ENCODE data around the gene CD38. TPM values are rescaled to one million over a fixed set of nuclear protein-coding genes. Genes with fewer than 3 reads are reported as not detected.

The CD38 gene
- total RNA-seq, 4 donors from 2014 or later = 2.7 to 7.5 (median 3.4) TPM; not detected in 1

GRCh38 chr4:15736514-15737050, 41.5 kb upstream of the CD38 start:
- H3K4me1 ChIP-seq = no peaks in the 10 kb centered on the region
- no peaks in the 10 kb centered on the region for H3K36me3 ChIP-seq
- TF ChIP-seq EP300 (IDR thresholded peaks at IDR 0.05; ENCODE audit: low read depth) (no peak), CTCF (IDR thresholded peaks at IDR 0.05) (no peak), POLR2A (IDR thresholded peaks at IDR 0.05) (no peak), POLR2AphosphoS5 (IDR thresholded peaks at IDR 0.05) (no peak)
- H3K27ac ChIP-seq = no peak overlapping the region
- intact Hi-C loops (cut with DNase I; ENCODE audit: low total_unique reads) = no loop called here
- 69 to 100% methylated on average over 1 to 4 of the region's 4 CpGs for WGBS, 2 donors (ENCODE audit: low coverage in 1 of 2)
- H3K9me3 ChIP-seq = no peaks in the 10 kb centered on the region
- DNase-seq = no peak
- no peaks in the 10 kb centered on the region for H3K27me3 ChIP-seq
- in situ Hi-C loops (cut with MboI; ENCODE audit: low pct_ligation_motif_present in 1 of 4, low pct_unique_long_range_greater_than_20kb in 1 of 4, low sequenced_read_pairs in 3 of 4) = loop anchor here in 1 of 4 donors (10.0 to 25.0 kb wide), 2 partner anchors 126 to 228 kb away; partner anchors contain the start of gene FGFBP2
- no peak overlapping the region for H3K4me3 ChIP-seq

GRCh38 chr4:15737255-15737654, 40.9 kb upstream of the CD38 start:
- no peak for TF ChIP-seq EP300 (IDR thresholded peaks at IDR 0.05; ENCODE audit: low read depth)
- TF ChIP-seq POLR2AphosphoS5 (IDR thresholded peaks at IDR 0.05) = no peak
- TF ChIP-seq CTCF (IDR thresholded peaks at IDR 0.05) = no peak
- TF ChIP-seq POLR2A (IDR thresholded peaks at IDR 0.05) = no peak
- Histone ChIP-seq H3K27ac (no peak overlapping the region), H3K9me3 (peaks cover 0 to 4% of the 10 kb centered on the region in 2 donors), H3K4me1 (no peaks in the 10 kb centered on the region), H3K4me3 (no peak overlapping the region), H3K27me3 (no peaks in the 10 kb centered on the region), H3K36me3 (no peaks in the 10 kb centered on the region)
- peak; percentile 24 for DNase-seq
- intact Hi-C loops (cut with DNase I; ENCODE audit: low total_unique reads) (no loop called here), in situ Hi-C loops (cut with MboI; ENCODE audit: low pct_ligation_motif_present in 1 of 4, low pct_unique_long_range_greater_than_20kb in 1 of 4, low sequenced_read_pairs in 3 of 4) (loop anchor here in 1 of 4 donors (10.0 to 25.0 kb wide), 2 partner anchors 125 to 228 kb away; partner anchors contain the start of gene FGFBP2)
- WGBS, 2 donors (ENCODE audit: low coverage in 1 of 2) = 57 to 72% methylated on average over 1 to 3 of the region's 3 CpGs

- in situ Hi-C loops (cut with MboI; ENCODE audit: low pct_ligation_motif_present in 1 of 4, low pct_unique_long_range_greater_than_20kb in 1 of 4, low sequenced_read_pairs in 3 of 4) = loop anchor here in 1 of 4 donors (10.0 to 25.0 kb wide), 2 partner anchors 123 to 226 kb away; partner anchors contain the start of gene FGFBP2
- no peak overlapping the region for H3K4me3 ChIP-seq
- H3K27ac ChIP-seq = no peak overlapping the region
- TF ChIP-seq CTCF (IDR thresholded peaks at IDR 0.05) (no peak), POLR2A (IDR thresholded peaks at IDR 0.05) (no peak), POLR2AphosphoS5 (IDR thresholded peaks at IDR 0.05) (no peak), EP300 (IDR thresholded peaks at IDR 0.05; ENCODE audit: low read depth) (no peak)
- H3K36me3 ChIP-seq = no peaks in the 10 kb centered on the region
- intact Hi-C loops (cut with DNase I; ENCODE audit: low total_unique reads) = no loop called here
- H3K4me1 ChIP-seq = no peaks in the 10 kb centered on the region
- 61% methylated on average over 1 of the region's 1 CpG; no CpG with 5 or more reads in 1 of the 2 donors for WGBS, 2 donors (ENCODE audit: low coverage in 1 of 2)
- no peaks in the 10 kb centered on the region for H3K27me3 ChIP-seq
- H3K9me3 ChIP-seq = peaks cover 0 to 4% of the 10 kb centered on the region in 2 donors
- DNase-seq = no peak
These were observed 39.3 kb upstream of the CD38 start for GRCh38 chr4:15738877-15739276.

GRCh38 chr4:15740764-15741404, 37.2 kb upstream of the CD38 start:
- intact Hi-C loops (cut with DNase I; ENCODE audit: low total_unique reads) = no loop called here
- Histone ChIP-seq H3K4me1 (no peaks in the 10 kb centered on the region), H3K4me3 (no peak overlapping the region), H3K27me3 (no peaks in the 10 kb centered on the region), H3K36me3 (no peaks in the 10 kb centered on the region), H3K27ac (no peak overlapping the region), H3K9me3 (peaks cover 0 to 4% of the 10 kb centered on the region in 2 donors)
- no peak for TF ChIP-seq POLR2AphosphoS5 (IDR thresholded peaks at IDR 0.05)
- no peak for TF ChIP-seq POLR2A (IDR thresholded peaks at IDR 0.05)
- no peak for TF ChIP-seq CTCF (IDR thresholded peaks at IDR 0.05)
- TF ChIP-seq EP300 (IDR thresholded peaks at IDR 0.05; ENCODE audit: low read depth) = no peak
- in situ Hi-C loops (cut with MboI; ENCODE audit: low pct_ligation_motif_present in 1 of 4, low pct_unique_long_range_greater_than_20kb in 1 of 4, low sequenced_read_pairs in 3 of 4) = loop anchor here in 1 of 4 donors (25.0 kb wide), 1 partner anchor 121 kb away; no protein-coding TSS in a partner anchor
- WGBS, 2 donors (ENCODE audit: low coverage in 1 of 2) = 79 to 90% methylated on average over 6 to 11 of the region's 11 CpGs
- no peak for DNase-seq

Measured in transverse colon (tissue), 4 donors.